ENCODE results near the gene NCK2. TPM values are rescaled to one million over a fixed set of nuclear protein-coding genes. Genes with fewer than 3 reads are reported as not detected.

Gene NCK2
- polyA plus RNA-seq, 1 donor from 2014 or later: 19.6 TPM

GRCh38 chr2:105725388-105725787 is 19.3 kb upstream of the NCK2 start:
- H3K27me3 Mint-ChIP-seq: peaks cover 4% of the 10 kb centered on the region
- H3K36me3 Mint-ChIP-seq: no peaks in the 10 kb centered on the region
- peaks cover 2 to 8% (median 4%) of the 10 kb centered on the region in 3 donors for H3K9me3 Mint-ChIP-seq
- H3K4me1 Mint-ChIP-seq: peaks cover 0 to 1% (median 0%) of the 10 kb centered on the region in 3 donors
- no peak overlapping the region for H3K4me3 Mint-ChIP-seq
- no peak overlapping the region for H3K27ac Mint-ChIP-seq

- H3K27me3 Mint-ChIP-seq: peaks cover 9% of the 10 kb centered on the region
- H3K4me3 Mint-ChIP-seq: no peak overlapping the region
- peaks cover 2 to 8% (median 4%) of the 10 kb centered on the region in 3 donors for H3K9me3 Mint-ChIP-seq
- no peaks in the 10 kb centered on the region for H3K36me3 Mint-ChIP-seq
- H3K27ac Mint-ChIP-seq: no peak overlapping the region
- peaks cover 0 to 12% (median 9%) of the 10 kb centered on the region in 3 donors for H3K4me1 Mint-ChIP-seq
Observed at GRCh38 chr2:105730170-105730569, 14.5 kb upstream of the NCK2 start.

GRCh38 chr2:105731511-105731910 is 13.2 kb upstream of the NCK2 start:
- Mint-ChIP-seq H3K4me1 (peaks cover 0 to 12% (median 9%) of the 10 kb centered on the region in 3 donors), H3K4me3 (no peak overlapping the region), H3K9me3 (peaks cover 2 to 11% (median 4%) of the 10 kb centered on the region in 3 donors), H3K27ac (no peak overlapping the region), H3K27me3 (peaks cover 11% of the 10 kb centered on the region), H3K36me3 (peaks cover 3% of the 10 kb centered on the region)

- H3K4me3 Mint-ChIP-seq: no peak overlapping the region
- no peak overlapping the region for H3K27ac Mint-ChIP-seq
- peaks cover 0 to 11% (median 9%) of the 10 kb centered on the region in 3 donors for H3K4me1 Mint-ChIP-seq
- peaks cover 3% of the 10 kb centered on the region for H3K36me3 Mint-ChIP-seq
- peaks cover 0 to 6% (median 0%) of the 10 kb centered on the region in 3 donors for H3K9me3 Mint-ChIP-seq
- H3K27me3 Mint-ChIP-seq: peaks cover 9% of the 10 kb centered on the region
Observed at GRCh38 chr2:105732101-105732500, 12.6 kb upstream of the NCK2 start.

- H3K4me1 Mint-ChIP-seq: peaks cover 0 to 11% (median 9%) of the 10 kb centered on the region in 3 donors
- H3K36me3 Mint-ChIP-seq: peaks cover 3% of the 10 kb centered on the region
- H3K27ac Mint-ChIP-seq: peak overlapping the region in 1 of 3 donors; percentile 5
- peaks cover 9% of the 10 kb centered on the region for H3K27me3 Mint-ChIP-seq
- H3K9me3 Mint-ChIP-seq: peaks cover 0 to 3% (median 0%) of the 10 kb centered on the region in 3 donors
- H3K4me3 Mint-ChIP-seq: no peak overlapping the region
Observed at GRCh38 chr2:105732955-105733607, 11.6 kb upstream of the NCK2 start.

GRCh38 chr2:105733875-105734274 is 10.8 kb upstream of the NCK2 start:
- H3K36me3 Mint-ChIP-seq: peaks cover 3% of the 10 kb centered on the region
- H3K27me3 Mint-ChIP-seq: peaks cover 9% of the 10 kb centered on the region
- peak overlapping the region in 1 of 4 donors; percentile 9 for H3K4me3 Mint-ChIP-seq
- H3K9me3 Mint-ChIP-seq: peaks cover 0 to 3% (median 0%) of the 10 kb centered on the region in 3 donors
- H3K4me1 Mint-ChIP-seq: peaks cover 5 to 15% (median 9%) of the 10 kb centered on the region in 3 donors
- H3K27ac Mint-ChIP-seq: peak overlapping the region in 1 of 3 donors; percentile 5

- Mint-ChIP-seq H3K4me3 (peak overlapping the region in 2 of 4 donors; percentile 5 to 54), H3K27me3 (peaks cover 9% of the 10 kb centered on the region), H3K9me3 (peaks cover 0 to 3% (median 0%) of the 10 kb centered on the region in 3 donors), H3K27ac (no peak overlapping the region), H3K4me1 (peaks cover 9 to 20% (median 13%) of the 10 kb centered on the region in 3 donors), H3K36me3 (peaks cover 3% of the 10 kb centered on the region)
Observed at GRCh38 chr2:105734762-105735538, 9.8 kb upstream of the NCK2 start.

GRCh38 chr2:105736145-105736544 is 8.6 kb upstream of the NCK2 start:
- Mint-ChIP-seq H3K4me3 (no peak overlapping the region), H3K27ac (peak overlapping the region in 1 of 3 donors; percentile 33), H3K27me3 (peaks cover 9% of the 10 kb centered on the region), H3K9me3 (peaks cover 0 to 3% (median 0%) of the 10 kb centered on the region in 3 donors), H3K36me3 (peaks cover 3% of the 10 kb centered on the region), H3K4me1 (peaks cover 9 to 22% (median 15%) of the 10 kb centered on the region in 3 donors)

GRCh38 chr2:105737980-105738657 is 6.6 kb upstream of the NCK2 start:
- H3K27me3 Mint-ChIP-seq: peaks cover 5% of the 10 kb centered on the region
- peak overlapping the region in 1 of 4 donors; percentile 40 for H3K4me3 Mint-ChIP-seq
- H3K4me1 Mint-ChIP-seq: peaks cover 8 to 17% (median 17%) of the 10 kb centered on the region in 3 donors
- H3K9me3 Mint-ChIP-seq: peaks cover 0 to 3% (median 0%) of the 10 kb centered on the region in 3 donors
- peaks cover 3% of the 10 kb centered on the region for H3K36me3 Mint-ChIP-seq
- H3K27ac Mint-ChIP-seq: peak overlapping the region in 1 of 3 donors; percentile 67

GRCh38 chr2:105738658-105739241 is 6.0 kb upstream of the NCK2 start:
- H3K9me3 Mint-ChIP-seq: peaks cover 0 to 3% (median 0%) of the 10 kb centered on the region in 3 donors
- H3K4me1 Mint-ChIP-seq: peaks cover 10 to 24% (median 22%) of the 10 kb centered on the region in 3 donors
- H3K27me3 Mint-ChIP-seq: peaks cover 5% of the 10 kb centered on the region
- peak overlapping the region in 2 of 3 donors; percentile 3 to 67 for H3K27ac Mint-ChIP-seq
- H3K36me3 Mint-ChIP-seq: peaks cover 3% of the 10 kb centered on the region
- H3K4me3 Mint-ChIP-seq: peak overlapping the region in 3 of 4 donors; percentile 2 to 42 (median 40)

- H3K4me3 Mint-ChIP-seq: peak overlapping the region in 3 of 4 donors; percentile 2 to 48 (median 5)
- H3K9me3 Mint-ChIP-seq: peaks cover 0 to 3% (median 0%) of the 10 kb centered on the region in 3 donors
- H3K27me3 Mint-ChIP-seq: peaks cover 1% of the 10 kb centered on the region
- H3K4me1 Mint-ChIP-seq: peaks cover 13 to 28% (median 27%) of the 10 kb centered on the region in 3 donors
- H3K36me3 Mint-ChIP-seq: peaks cover 3% of the 10 kb centered on the region
- H3K27ac Mint-ChIP-seq: peak overlapping the region in 1 of 3 donors; percentile 3
Observed at GRCh38 chr2:105739426-105739825, 5.3 kb upstream of the NCK2 start.

- peaks cover 13 to 28% (median 24%) of the 10 kb centered on the region in 3 donors for H3K4me1 Mint-ChIP-seq
- peak overlapping the region in 2 of 3 donors; percentile 3 to 67 for H3K27ac Mint-ChIP-seq
- H3K36me3 Mint-ChIP-seq: peaks cover 3% of the 10 kb centered on the region
- H3K27me3 Mint-ChIP-seq: peaks cover 1% of the 10 kb centered on the region
- peaks cover 0 to 3% (median 0%) of the 10 kb centered on the region in 3 donors for H3K9me3 Mint-ChIP-seq
- peak overlapping the region in 1 of 4 donors; percentile 1 for H3K4me3 Mint-ChIP-seq
Observed at GRCh38 chr2:105739944-105740530, 4.7 kb upstream of the NCK2 start.

- H3K27ac Mint-ChIP-seq: no peak overlapping the region
- H3K27me3 Mint-ChIP-seq: no peaks in the 10 kb centered on the region
- H3K4me3 Mint-ChIP-seq: peak overlapping the region in 1 of 4 donors; percentile 92
- H3K36me3 Mint-ChIP-seq: no peaks in the 10 kb centered on the region
- no peaks in the 10 kb centered on the region for H3K9me3 Mint-ChIP-seq
- peaks cover 15 to 36% (median 29%) of the 10 kb centered on the region in 3 donors for H3K4me1 Mint-ChIP-seq
Observed at GRCh38 chr2:105741174-105741573, 3.5 kb upstream of the NCK2 start.

GRCh38 chr2:105741617-105742016 is 3.1 kb upstream of the NCK2 start:
- Mint-ChIP-seq H3K27me3 (no peaks in the 10 kb centered on the region), H3K9me3 (no peaks in the 10 kb centered on the region), H3K27ac (peak overlapping the region in 1 of 3 donors; percentile 87), H3K4me1 (peaks cover 20 to 40% (median 32%) of the 10 kb centered on the region in 3 donors), H3K36me3 (no peaks in the 10 kb centered on the region), H3K4me3 (peak overlapping the region in 1 of 4 donors; percentile 92)
